Fibroblast of lung (primary cell): ENCODE measurements around the gene SMIM7.

ENCODE experiments used
- EZH2 ChIP-seq: IDR thresholded peaks from 2 replicates; pipeline ENCODE4 v1.5.1; 2012; ENCODE audit warnings: low read length, control low read depth, mild to moderate bottlenecking; ENCODE audit errors: missing control alignments
- TF ChIP-seq, protein P1 (sequence below), 2 donors: IDR thresholded peaks in 1 of 2; conservative IDR thresholded peaks in 1 of 2; 1 replicate in 1 of 2; 2 replicates in 1 of 2; pipeline ENCODE4 v1.5.1; 2011 to 2012; ENCODE audit warnings: low read length in 2 of 2, control low read depth in 1 of 2, inconsistent platforms in 1 of 2, low read depth in 1 of 2, mild to moderate bottlenecking in 1 of 2

DNA sequence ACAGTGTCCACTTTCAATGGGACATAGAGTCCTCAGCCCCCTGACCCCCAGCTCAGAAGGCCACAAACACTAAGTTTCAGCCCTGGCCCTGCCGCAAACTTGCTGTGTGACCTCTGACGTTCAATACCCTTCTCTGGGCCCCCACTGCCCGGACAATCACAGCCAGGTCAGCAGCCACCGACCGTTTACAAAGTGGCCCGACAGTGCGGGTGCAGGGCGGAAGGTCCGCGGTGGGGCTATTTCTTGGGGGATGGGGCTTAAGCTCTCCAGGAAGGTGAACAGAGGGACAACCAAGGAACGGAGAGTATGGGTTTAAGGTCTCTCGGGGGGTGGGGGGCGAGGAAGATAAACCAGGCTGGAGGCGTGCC lies 496 bp downstream of the SMIM7 start:
- TF ChIP-seq, protein P1, sequence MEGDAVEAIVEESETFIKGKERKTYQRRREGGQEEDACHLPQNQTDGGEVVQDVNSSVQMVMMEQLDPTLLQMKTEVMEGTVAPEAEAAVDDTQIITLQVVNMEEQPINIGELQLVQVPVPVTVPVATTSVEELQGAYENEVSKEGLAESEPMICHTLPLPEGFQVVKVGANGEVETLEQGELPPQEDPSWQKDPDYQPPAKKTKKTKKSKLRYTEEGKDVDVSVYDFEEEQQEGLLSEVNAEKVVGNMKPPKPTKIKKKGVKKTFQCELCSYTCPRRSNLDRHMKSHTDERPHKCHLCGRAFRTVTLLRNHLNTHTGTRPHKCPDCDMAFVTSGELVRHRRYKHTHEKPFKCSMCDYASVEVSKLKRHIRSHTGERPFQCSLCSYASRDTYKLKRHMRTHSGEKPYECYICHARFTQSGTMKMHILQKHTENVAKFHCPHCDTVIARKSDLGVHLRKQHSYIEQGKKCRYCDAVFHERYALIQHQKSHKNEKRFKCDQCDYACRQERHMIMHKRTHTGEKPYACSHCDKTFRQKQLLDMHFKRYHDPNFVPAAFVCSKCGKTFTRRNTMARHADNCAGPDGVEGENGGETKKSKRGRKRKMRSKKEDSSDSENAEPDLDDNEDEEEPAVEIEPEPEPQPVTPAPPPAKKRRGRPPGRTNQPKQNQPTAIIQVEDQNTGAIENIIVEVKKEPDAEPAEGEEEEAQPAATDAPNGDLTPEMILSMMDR (conservative IDR thresholded peaks at IDR 0.05 in 1 of 2, IDR thresholded peaks at IDR 0.05 in 1 of 2; ENCODE audit: low read depth in 1 of 2, low read length in 2 of 2), result no peak
- no peak for TF ChIP-seq EZH2
